HCT116 (cell line): Measurements from ENCODE around the gene MRPS27. TPM values are rescaled to one million over a fixed set of nuclear protein-coding genes. Genes with fewer than 3 reads are reported as not detected.

Experiments used
- ATAC-seq: fragments of 200-7000 bp; cut with Tn5 transposase; 2 replicates; pipeline ENCODE4 v1.9.1; 2020; ENCODE audit warnings: mild to moderate bottlenecking, moderate library complexity
- BruUV-seq: library from RNA; stranded (reverse); fragments of 400-500 nt; replicated peaks from 2 replicates; lab custom pipeline; 2021; lab: Mats Ljungman, UMichigan
- CTCF ChIA-PET: fragments of 300-600 bp; sonication (Branson Sonifier 250); formaldehyde crosslinking; loops from one replicate; lab custom pipeline; 2021; ENCODE audit warnings: antibody characterized with exemption; lab: Charles Lee
- POLR2A ChIA-PET: fragments of 300-600, 350-600 bp; sonication (Branson Sonifier 250); formaldehyde crosslinking; loops from one replicate; lab custom pipeline; 2021; ENCODE audit warnings: antibody characterized with exemption; lab: Charles Lee
- RAD21 ChIA-PET, 2 experiments: fragments of 300-600 bp; sonication (Branson Sonifier 250); formaldehyde crosslinking; loops; one replicate each; lab custom pipeline; 2023; ENCODE audit warnings: low total read pairs in 2 of 2; ENCODE audit not compliant: uncharacterized antibody in 2 of 2, unreplicated experiment in 2 of 2, low non-redundant PET in 1 of 2; lab: Charles Lee
- DNase-seq: peaks from one replicate; pipeline ENCODE4 v3.0.0-alpha.2; 2010; ENCODE audit warnings: low read depth, low spot score
- H2AFZ ChIP-seq: fragments of 200-600 bp; shearing (Covaris generic), sonication (generic); 2 replicates; pipeline ENCODE4 v1.6.1; 2017; ENCODE audit warnings: low read depth, mixed run types, mixed read lengths, antibody characterized with exemption, low read length; ENCODE audit not compliant: poor library complexity, severe bottlenecking
- H3K27ac ChIP-seq: 2 replicates; pipeline ENCODE4 v1.5.1; 2012; ENCODE audit warnings: low read depth, low read length
- H3K27me3 ChIP-seq: fragments of 200-600 bp; sonication (generic); 2 replicates; pipeline ENCODE4 v1.6.1; 2016; ENCODE audit warnings: mixed run types, low read length, mixed read lengths; ENCODE audit not compliant: insufficient read depth
- H3K36me3 ChIP-seq, 2 experiments: fragments of 200-500 bp in 1 of 2; fragments of 200-600 bp in 1 of 2; sonication (Bioruptor generic) in 1 of 2; sonication (generic) in 1 of 2; 2 replicates each; pipeline versions ENCODE4 v1.5.1 to v1.6.1; 2014 to 2016; ENCODE audit warnings: low read length in 2 of 2, inconsistent platforms in 1 of 2, mixed read lengths in 1 of 2, mixed run types in 1 of 2; ENCODE audit not compliant: insufficient read depth in 2 of 2, control insufficient read depth in 1 of 2
- H3K4me1 ChIP-seq, 2 experiments: fragments of 200-600 bp in 1 of 2; sonication (generic) in 1 of 2; 2 replicates each; pipeline versions ENCODE4 v1.5.1 to v1.6.1; 2012 to 2017; ENCODE audit warnings: low read length in 2 of 2, inconsistent platforms in 1 of 2, mild to moderate bottlenecking in 1 of 2, mixed read lengths in 1 of 2, mixed run types in 1 of 2, moderate library complexity in 1 of 2; ENCODE audit not compliant: insufficient read depth in 2 of 2, control insufficient read depth in 1 of 2
- H3K4me2 ChIP-seq: fragments of 200-600 bp; sonication (generic); 2 replicates; pipeline ENCODE4 v1.6.1; 2017; ENCODE audit warnings: mixed run types, low read length, mixed read lengths
- H3K4me3 ChIP-seq, 2 experiments: fragments of 200-600 bp in 1 of 2; sonication (generic) in 1 of 2; replicated peaks in 1 of 2; 2 replicates each; pipeline ENCODE4 v1.5.1; 2011 to 2016; ENCODE audit warnings: low read length in 2 of 2, control low read depth in 1 of 2, low read depth in 1 of 2, mild to moderate bottlenecking in 1 of 2, mixed read lengths in 1 of 2, mixed run types in 1 of 2
- H3K79me2 ChIP-seq: fragments of 200-600 bp; sonication (generic); 2 replicates; pipeline ENCODE4 v1.6.1; 2017; ENCODE audit warnings: mild to moderate bottlenecking, mixed run types, low read length, moderate library complexity, mixed read lengths; ENCODE audit not compliant: insufficient read depth
- H3K9ac ChIP-seq: fragments of 200-600 bp; sonication (generic); 2 replicates; pipeline ENCODE4 v1.6.1; 2016; ENCODE audit warnings: low read length, mixed read lengths
- H3K9me2 ChIP-seq: fragments of 200-600 bp; sonication (generic), shearing (Covaris generic); 2 replicates; pipeline ENCODE4 v1.6.1; 2017; ENCODE audit warnings: mixed run types, mild to moderate bottlenecking, moderate library complexity; ENCODE audit not compliant: insufficient read depth
- H3K9me3 ChIP-seq, 2 experiments: fragments of 200-500 bp in 1 of 2; fragments of 200-600 bp in 1 of 2; sonication (Bioruptor generic) in 1 of 2; sonication (generic) in 1 of 2; 2 replicates each; pipeline ENCODE4 v1.6.1; 2014 to 2017; ENCODE audit warnings: low read length in 2 of 2, mixed read lengths in 2 of 2, inconsistent platforms in 1 of 2, low read depth in 1 of 2, mild to moderate bottlenecking in 1 of 2, mixed run types in 1 of 2, moderate library complexity in 1 of 2; ENCODE audit not compliant: control insufficient read depth in 1 of 2, insufficient read depth in 1 of 2
- H4K20me1 ChIP-seq: fragments of 200-600 bp; sonication (generic), shearing (Covaris generic); 2 replicates; pipeline ENCODE4 v1.6.1; 2017; ENCODE audit warnings: mixed run types, mild to moderate bottlenecking, moderate library complexity; ENCODE audit not compliant: insufficient read depth
- CBX3 ChIP-seq: IDR thresholded peaks from 2 replicates; pipeline ENCODE4 v1.6.1; 2012; ENCODE audit warnings: low read depth
- EGR1 ChIP-seq: IDR thresholded peaks from 2 replicates; pipeline ENCODE4 v1.6.1; 2012; ENCODE audit warnings: low read depth
- ELF1 ChIP-seq: IDR thresholded peaks from 2 replicates; pipeline ENCODE4 v1.6.1; 2012; ENCODE audit warnings: low read depth, borderline replicate concordance
- JUND ChIP-seq: IDR thresholded peaks from 2 replicates; pipeline ENCODE4 v1.6.1; 2012
- POLR2A ChIP-seq: IDR thresholded peaks from 2 replicates; pipeline ENCODE4 v1.7.0; 2011; ENCODE audit warnings: borderline replicate concordance; ENCODE audit not compliant: insufficient read depth, insufficient read length; ENCODE audit errors: extremely low read depth
- POLR2AphosphoS5 ChIP-seq: IDR thresholded peaks from 2 replicates; pipeline ENCODE4 v1.6.1; 2011; ENCODE audit warnings: mild to moderate bottlenecking, low read depth, low read length, moderate library complexity
- SIN3A ChIP-seq: IDR thresholded peaks from 2 replicates; pipeline ENCODE4 v1.6.1; 2012; ENCODE audit warnings: low read depth
- SP1 ChIP-seq: IDR thresholded peaks from 2 replicates; pipeline ENCODE4 v1.6.1; 2012; ENCODE audit warnings: low read depth
- TCF7L2 ChIP-seq: IDR thresholded peaks from 2 replicates; pipeline ENCODE4 v1.7.0; 2011; ENCODE audit warnings: borderline replicate concordance, inconsistent platforms; ENCODE audit not compliant: insufficient read depth, insufficient read length; ENCODE audit errors: extremely low read depth
- intact Hi-C: fragments of 100-400 bp; cut with micrococcal nuclease; formaldehyde crosslinking; loops from 2 replicates; pipeline ENCODE4 v1.10.0; 2022
- total RNA-seq: library from RNA; stranded (reverse); gene quantifications from one replicate; pipeline ENCODE4 v1.2.1, GENCODE V29; 2021; ENCODE audit not compliant: unreplicated experiment
- TF ChIP-seq, protein P1 (sequence below): IDR thresholded peaks from 2 replicates; pipeline ENCODE4 v1.6.1; 2012
- TF ChIP-seq, protein P2 (sequence below), 3 experiments: fragments of 200-600 bp in 1 of 3; sonication (generic) in 1 of 3; IDR thresholded peaks in 2 of 3; conservative IDR thresholded peaks in 1 of 3; 2 replicates each; pipeline ENCODE4 v1.5.1; 2012 to 2017; ENCODE audit warnings: low read depth in 2 of 3, low read length in 2 of 3, antibody characterized with exemption in 1 of 3, borderline replicate concordance in 1 of 3, control low read depth in 1 of 3, mild to moderate bottlenecking in 1 of 3, mixed read lengths in 1 of 3, mixed run types in 1 of 3, moderate library complexity in 1 of 3; ENCODE audit not compliant: insufficient read depth in 1 of 3

The MRPS27 gene
- total RNA-seq, 1 experiment from 2014 or later = 113 TPM

DNA sequence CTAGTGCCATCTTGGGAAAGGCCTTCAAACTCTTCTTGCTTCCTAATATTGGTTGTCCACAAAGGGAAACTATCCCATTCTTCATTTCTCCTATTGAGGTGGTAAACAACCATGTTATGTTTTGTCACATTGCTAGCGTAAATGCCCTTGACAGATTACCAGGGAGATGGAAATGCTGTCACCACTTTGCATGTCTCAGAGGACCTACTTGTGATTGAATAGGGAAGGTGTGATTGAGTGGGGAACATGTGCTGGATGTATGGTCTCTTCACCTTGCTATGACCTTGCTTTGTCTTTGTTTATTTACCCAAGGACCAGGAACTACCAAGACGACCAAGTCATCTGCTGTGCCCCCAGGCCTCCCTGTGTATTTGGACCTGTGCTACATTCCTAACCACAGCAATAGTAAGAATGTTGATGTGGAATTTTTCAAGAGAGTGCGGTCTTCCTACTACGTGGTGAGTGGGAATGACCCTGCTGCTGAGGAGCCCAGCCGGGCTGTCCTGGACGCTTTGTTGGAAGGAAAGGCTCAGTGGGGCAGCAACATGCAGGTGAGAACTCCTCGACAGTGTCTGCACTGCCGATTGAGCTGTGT is 116.7 kb downstream of the MRPS27 start:
- Histone ChIP-seq H4K20me1 (no peaks in the 10 kb centered on the region), H3K9ac (no peak overlapping the region), H3K4me2 (no peak overlapping the region), H3K9me2 (no peaks in the 10 kb centered on the region), H3K4me1 (peaks cover 0 to 7% of the 10 kb centered on the region in 2 experiments; a peak in 1 of 4 replicates), H3K36me3 (no peaks in the 10 kb centered on the region), H3K9me3 (no peaks in the 10 kb centered on the region), H2AFZ (no peak overlapping the region), H3K27me3 (no peaks in the 10 kb centered on the region), H3K27ac (no peak overlapping the region), H3K79me2 (no peaks in the 10 kb centered on the region), H3K4me3 (no peak overlapping the region)
- ChIA-PET RAD21 (no interaction called here), POLR2A (no interaction called here), CTCF (no interaction called here)
- no TSS peak for BruUV-seq
- DNase-seq (no peak), ATAC-seq (no peak)
- TF ChIP-seq POLR2AphosphoS5 (no peak), CBX3 (no peak), SIN3A (no peak), ELF1 (no peak), SP1 (no peak), JUND (no peak), POLR2A (no peak), EGR1 (no peak), TCF7L2 (no peak)
- TF ChIP-seq, protein P1, sequence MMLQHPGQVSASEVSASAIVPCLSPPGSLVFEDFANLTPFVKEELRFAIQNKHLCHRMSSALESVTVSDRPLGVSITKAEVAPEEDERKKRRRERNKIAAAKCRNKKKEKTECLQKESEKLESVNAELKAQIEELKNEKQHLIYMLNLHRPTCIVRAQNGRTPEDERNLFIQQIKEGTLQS = no peak
- TF ChIP-seq, protein P2, sequence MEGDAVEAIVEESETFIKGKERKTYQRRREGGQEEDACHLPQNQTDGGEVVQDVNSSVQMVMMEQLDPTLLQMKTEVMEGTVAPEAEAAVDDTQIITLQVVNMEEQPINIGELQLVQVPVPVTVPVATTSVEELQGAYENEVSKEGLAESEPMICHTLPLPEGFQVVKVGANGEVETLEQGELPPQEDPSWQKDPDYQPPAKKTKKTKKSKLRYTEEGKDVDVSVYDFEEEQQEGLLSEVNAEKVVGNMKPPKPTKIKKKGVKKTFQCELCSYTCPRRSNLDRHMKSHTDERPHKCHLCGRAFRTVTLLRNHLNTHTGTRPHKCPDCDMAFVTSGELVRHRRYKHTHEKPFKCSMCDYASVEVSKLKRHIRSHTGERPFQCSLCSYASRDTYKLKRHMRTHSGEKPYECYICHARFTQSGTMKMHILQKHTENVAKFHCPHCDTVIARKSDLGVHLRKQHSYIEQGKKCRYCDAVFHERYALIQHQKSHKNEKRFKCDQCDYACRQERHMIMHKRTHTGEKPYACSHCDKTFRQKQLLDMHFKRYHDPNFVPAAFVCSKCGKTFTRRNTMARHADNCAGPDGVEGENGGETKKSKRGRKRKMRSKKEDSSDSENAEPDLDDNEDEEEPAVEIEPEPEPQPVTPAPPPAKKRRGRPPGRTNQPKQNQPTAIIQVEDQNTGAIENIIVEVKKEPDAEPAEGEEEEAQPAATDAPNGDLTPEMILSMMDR (IDR thresholded peaks at IDR 0.05 in 2 of 3, conservative IDR thresholded peaks at IDR 0.05 in 1 of 3; ENCODE audit: borderline replicate concordance in 1 of 3, insufficient read depth in 1 of 3, low read depth in 2 of 3, low read length in 2 of 3) = no peak
- intact Hi-C loops = no loop called here
